ENCODE measurements around the gene ITPK1. TPM values are rescaled to one million over a fixed set of nuclear protein-coding genes. Genes with fewer than 3 reads are reported as not detected.

Gene ITPK1
- total RNA-seq, 1 donor: 25.0 TPM

- Histone ChIP-seq H3K4me2 (ENCODE audit: insufficient read depth, low read length) (no peak overlapping the region), H3K9me3 (ENCODE audit: low read depth, low read length) (no peaks in the 10 kb centered on the region), H3K4me3 (ENCODE audit: insufficient read depth, low read length) (no peak overlapping the region), H3K27ac (ENCODE audit: low read depth, low read length) (no peak overlapping the region), H3K4me1 (ENCODE audit: insufficient read depth, low read length) (no peaks in the 10 kb centered on the region), H2AFZ (ENCODE audit: low read length) (no peak overlapping the region), H3K27me3 (ENCODE audit: insufficient read depth, low read length) (no peaks in the 10 kb centered on the region), H3K36me3 (ENCODE audit: insufficient read depth, low read length) (no peaks in the 10 kb centered on the region), H4K20me1 (ENCODE audit: insufficient read depth, low read length) (peaks cover 41% of the 10 kb centered on the region), H3K79me2 (ENCODE audit: insufficient read depth, low read length) (peaks cover 18% of the 10 kb centered on the region)
- TF ChIP-seq, protein P1, sequence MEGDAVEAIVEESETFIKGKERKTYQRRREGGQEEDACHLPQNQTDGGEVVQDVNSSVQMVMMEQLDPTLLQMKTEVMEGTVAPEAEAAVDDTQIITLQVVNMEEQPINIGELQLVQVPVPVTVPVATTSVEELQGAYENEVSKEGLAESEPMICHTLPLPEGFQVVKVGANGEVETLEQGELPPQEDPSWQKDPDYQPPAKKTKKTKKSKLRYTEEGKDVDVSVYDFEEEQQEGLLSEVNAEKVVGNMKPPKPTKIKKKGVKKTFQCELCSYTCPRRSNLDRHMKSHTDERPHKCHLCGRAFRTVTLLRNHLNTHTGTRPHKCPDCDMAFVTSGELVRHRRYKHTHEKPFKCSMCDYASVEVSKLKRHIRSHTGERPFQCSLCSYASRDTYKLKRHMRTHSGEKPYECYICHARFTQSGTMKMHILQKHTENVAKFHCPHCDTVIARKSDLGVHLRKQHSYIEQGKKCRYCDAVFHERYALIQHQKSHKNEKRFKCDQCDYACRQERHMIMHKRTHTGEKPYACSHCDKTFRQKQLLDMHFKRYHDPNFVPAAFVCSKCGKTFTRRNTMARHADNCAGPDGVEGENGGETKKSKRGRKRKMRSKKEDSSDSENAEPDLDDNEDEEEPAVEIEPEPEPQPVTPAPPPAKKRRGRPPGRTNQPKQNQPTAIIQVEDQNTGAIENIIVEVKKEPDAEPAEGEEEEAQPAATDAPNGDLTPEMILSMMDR (IDR thresholded peaks at IDR 0.05; ENCODE audit: extremely low read depth, low read depth, low read length): no peak
- peak; percentile 71 for DNase-seq (ENCODE audit: insufficient read length, low spot score, missing footprints)
These were observed 21.4 kb downstream of the ITPK1 start for GRCh38 chr14:93094121-93094918.

- Histone ChIP-seq H3K4me2 (ENCODE audit: insufficient read depth, low read length) (no peak overlapping the region), H3K4me3 (ENCODE audit: insufficient read depth, low read length) (no peak overlapping the region), H3K4me1 (ENCODE audit: insufficient read depth, low read length) (no peaks in the 10 kb centered on the region), H3K27ac (ENCODE audit: low read depth, low read length) (no peak overlapping the region), H3K9me3 (ENCODE audit: low read depth, low read length) (no peaks in the 10 kb centered on the region), H3K27me3 (ENCODE audit: insufficient read depth, low read length) (no peaks in the 10 kb centered on the region), H3K79me2 (ENCODE audit: insufficient read depth, low read length) (peaks cover 18% of the 10 kb centered on the region), H2AFZ (ENCODE audit: low read length) (no peak overlapping the region), H4K20me1 (ENCODE audit: insufficient read depth, low read length) (peaks cover 42% of the 10 kb centered on the region), H3K36me3 (ENCODE audit: insufficient read depth, low read length) (no peaks in the 10 kb centered on the region)
- DNase-seq (ENCODE audit: insufficient read length, low spot score, missing footprints): peak; percentile 48
- TF ChIP-seq, protein P1 (IDR thresholded peaks at IDR 0.05; ENCODE audit: extremely low read depth, low read depth, low read length): no peak
These were observed 22.8 kb downstream of the ITPK1 start for GRCh38 chr14:93092606-93093556.

- Histone ChIP-seq H3K4me1 (ENCODE audit: insufficient read depth, low read length) (no peaks in the 10 kb centered on the region), H3K79me2 (ENCODE audit: insufficient read depth, low read length) (peaks cover 15% of the 10 kb centered on the region), H3K4me2 (ENCODE audit: insufficient read depth, low read length) (no peak overlapping the region), H3K27me3 (ENCODE audit: insufficient read depth, low read length) (no peaks in the 10 kb centered on the region), H2AFZ (ENCODE audit: low read length) (no peak overlapping the region), H3K9me3 (ENCODE audit: low read depth, low read length) (no peaks in the 10 kb centered on the region), H3K36me3 (ENCODE audit: insufficient read depth, low read length) (no peaks in the 10 kb centered on the region), H3K4me3 (ENCODE audit: insufficient read depth, low read length) (no peak overlapping the region), H4K20me1 (ENCODE audit: insufficient read depth, low read length) (peaks cover 45% of the 10 kb centered on the region), H3K27ac (ENCODE audit: low read depth, low read length) (no peak overlapping the region)
- TF ChIP-seq, protein P1 (IDR thresholded peaks at IDR 0.05; ENCODE audit: extremely low read depth, low read depth, low read length): no peak
- peak; percentile 85 for DNase-seq (ENCODE audit: insufficient read length, low spot score, missing footprints)
These were observed 24.1 kb downstream of the ITPK1 start for GRCh38 chr14:93091666-93092065.

Measured in osteoblast (primary cell).